ENCODE results near the gene NADSYN1.

Gene NADSYN1

GRCh38 chr11:71474771-71475483 lies 21.9 kb downstream of the NADSYN1 start:
- DNase-seq = no peak

GRCh38 chr11:71476031-71476430 lies 23.0 kb downstream of the NADSYN1 start:
- DNase-seq = no peak

GRCh38 chr11:71476926-71477640 lies 24.1 kb downstream of the NADSYN1 start:
- DNase-seq = no peak

- no peak for DNase-seq
Measured at GRCh38 chr11:71477641-71478527, 24.9 kb downstream of the NADSYN1 start.

GRCh38 chr11:71478528-71478840 lies 25.5 kb downstream of the NADSYN1 start:
- no peak for DNase-seq

GRCh38 chr11:71481101-71481960 lies 28.3 kb downstream of the NADSYN1 start:
- no peak for DNase-seq

GRCh38 chr11:71482216-71482615 lies 29.2 kb downstream of the NADSYN1 start:
- DNase-seq = no peak

GRCh38 chr11:71482746-71483364 lies 29.9 kb downstream of the NADSYN1 start:
- no peak for DNase-seq

GRCh38 chr11:71483692-71484091 lies 30.7 kb downstream of the NADSYN1 start:
- no peak for DNase-seq

GRCh38 chr11:71484248-71485062 lies 31.5 kb downstream of the NADSYN1 start:
- no peak for DNase-seq

- DNase-seq = no peak
Measured at GRCh38 chr11:71485063-71485399, 32.0 kb downstream of the NADSYN1 start.

GRCh38 chr11:71485466-71485865 lies 32.5 kb downstream of the NADSYN1 start:
- no peak for DNase-seq

- DNase-seq = no peak
Measured at GRCh38 chr11:71486320-71486719, 33.3 kb downstream of the NADSYN1 start.

- DNase-seq = no peak
Measured at GRCh38 chr11:71488681-71489270, 35.8 kb downstream of the NADSYN1 start.

- DNase-seq = peak in 1 of 4 experiments; percentile 13
Measured at GRCh38 chr11:71489311-71490043, 36.5 kb downstream of the NADSYN1 start.

- no peak for DNase-seq
Measured at GRCh38 chr11:71490044-71490730, 37.2 kb downstream of the NADSYN1 start.

- no peak for DNase-seq
Measured at GRCh38 chr11:71490731-71491390, 37.9 kb downstream of the NADSYN1 start.

- no peak for DNase-seq
Measured at GRCh38 chr11:71491531-71491930, 38.5 kb downstream of the NADSYN1 start.

GRCh38 chr11:71491940-71492339 lies 38.9 kb downstream of the NADSYN1 start:
- DNase-seq = no peak
